Brain microvascular endothelial cell (primary cell): ENCODE measurements around the gene FADS6.

Experiments used
- DNase-seq: peaks from one replicate; pipeline ENCODE4 v3.0.0-alpha.2; 2020
- H3K27ac ChIP-seq: fragments of 250-450 bp; sonication (Bioruptor Pico); 2 replicates; pipeline ENCODE4 v1.5.1; 2020; ENCODE audit warnings: mild to moderate bottlenecking, moderate library complexity
- H3K27me3 ChIP-seq: fragments of 250-450 bp; sonication (Bioruptor Pico); replicated peaks from 2 replicates; pipeline ENCODE4 v1.5.1; 2020; ENCODE audit warnings: mild to moderate bottlenecking
- H3K36me3 ChIP-seq: fragments of 250-450 bp; sonication (Bioruptor Pico); replicated peaks from 2 replicates; pipeline ENCODE4 v1.5.1; 2020; ENCODE audit warnings: mild to moderate bottlenecking
- H3K4me3 ChIP-seq: 2 replicates; pipeline ENCODE4 v1.5.1; 2011; ENCODE audit warnings: low read depth, mild to moderate bottlenecking, control low read depth, low read length, moderate library complexity
- CTCF ChIP-seq: IDR thresholded peaks from 2 replicates; pipeline ENCODE4 v1.5.1; 2011; ENCODE audit warnings: low read depth, mild to moderate bottlenecking, moderate library complexity, low read length, control low read depth, inconsistent platforms; ENCODE audit errors: missing control alignments
- in situ Hi-C: cut with HindIII; loops from 2 replicates; pipeline ENCODE4 v1.10.0; 2017; ENCODE audit warnings: low sequenced_read_pairs, low pct_ligation_motif_present

FADS6 gene

GRCh38 chr17:74851612-74852236, 41.7 kb downstream of the FADS6 start:
- Histone ChIP-seq H3K4me3 (no peak overlapping the region), H3K36me3 (no peaks in the 10 kb centered on the region), H3K27me3 (peaks cover 35% of the 10 kb centered on the region), H3K27ac (no peak overlapping the region)
- in situ Hi-C loops = no loop called here
- DNase-seq = no peak
- TF ChIP-seq CTCF = no peak

GRCh38 chr17:74850914-74851313, 42.5 kb downstream of the FADS6 start:
- Histone ChIP-seq H3K36me3 (no peaks in the 10 kb centered on the region), H3K27ac (no peak overlapping the region), H3K27me3 (peaks cover 33% of the 10 kb centered on the region), H3K4me3 (no peak overlapping the region)
- no peak for DNase-seq
- TF ChIP-seq CTCF = no peak
- in situ Hi-C loops = no loop called here

- Histone ChIP-seq H3K27me3 (peaks cover 33% of the 10 kb centered on the region), H3K27ac (no peak overlapping the region), H3K4me3 (no peak overlapping the region), H3K36me3 (no peaks in the 10 kb centered on the region)
- in situ Hi-C loops = no loop called here
- DNase-seq = no peak
- TF ChIP-seq CTCF = no peak
Measured at GRCh38 chr17:74850310-74850709, 43.1 kb downstream of the FADS6 start.

GRCh38 chr17:74848656-74849399, 44.6 kb downstream of the FADS6 start:
- DNase-seq = no peak
- TF ChIP-seq CTCF = no peak
- H3K36me3 ChIP-seq = no peaks in the 10 kb centered on the region
- no peak overlapping the region for H3K27ac ChIP-seq
- in situ Hi-C loops = no loop called here
- H3K4me3 ChIP-seq = no peak overlapping the region
- peaks cover 27% of the 10 kb centered on the region for H3K27me3 ChIP-seq

- Histone ChIP-seq H3K36me3 (no peaks in the 10 kb centered on the region), H3K27ac (no peak overlapping the region), H3K27me3 (peaks cover 9% of the 10 kb centered on the region), H3K4me3 (no peak overlapping the region)
- no peak for TF ChIP-seq CTCF
- no peak for DNase-seq
- in situ Hi-C loops = no loop called here
Measured at GRCh38 chr17:74846621-74847020, 46.8 kb downstream of the FADS6 start.

- no peaks in the 10 kb centered on the region for H3K36me3 ChIP-seq
- TF ChIP-seq CTCF = no peak
- no peak overlapping the region for H3K4me3 ChIP-seq
- in situ Hi-C loops = no loop called here
- DNase-seq = no peak
- peaks cover 2% of the 10 kb centered on the region for H3K27me3 ChIP-seq
- H3K27ac ChIP-seq = no peak overlapping the region
Measured at GRCh38 chr17:74843352-74843627, 50.1 kb downstream of the FADS6 start.
